H4 (cell line): ENCODE measurements around the gene USP7. TPM values are rescaled to one million over a fixed set of nuclear protein-coding genes. Genes with fewer than 3 reads are reported as not detected.

Experiments
- DNase-seq: peaks from one replicate; pipeline ENCODE4 v3.0.0-alpha.2; 2015; ENCODE audit warnings: low spot score
- total RNA-seq: library from RNA; depleted of rRNA; stranded (reverse); fragments of >200 nt; shearing (Covaris generic); gene quantifications from 2 replicates; pipeline ENCODE4 v1.2.3, GENCODE V29; 2014

Gene USP7
- total RNA-seq, 1 experiment from 2014 or later = 33.8 TPM

GRCh38 chr16:8901320-8901861 is 62.3 kb downstream of the USP7 start:
- DNase-seq = no peak

- DNase-seq = no peak
These were observed 63.4 kb downstream of the USP7 start for GRCh38 chr16:8900343-8900742.

GRCh38 chr16:8899709-8900317 is 63.9 kb downstream of the USP7 start:
- DNase-seq = no peak

- no peak for DNase-seq
These were observed 64.9 kb downstream of the USP7 start for GRCh38 chr16:8898660-8899318.

GRCh38 chr16:8894736-8895334 is 68.9 kb downstream of the USP7 start:
- DNase-seq = no peak

- DNase-seq = no peak
These were observed 69.6 kb downstream of the USP7 start for GRCh38 chr16:8893976-8894690.

- no peak for DNase-seq
These were observed 70.3 kb downstream of the USP7 start for GRCh38 chr16:8893426-8893825.

- no peak for DNase-seq
These were observed 71.6 kb downstream of the USP7 start for GRCh38 chr16:8892101-8892575.

- DNase-seq = no peak
These were observed 73.2 kb downstream of the USP7 start for GRCh38 chr16:8890549-8890921.

- no peak for DNase-seq
These were observed 73.7 kb downstream of the USP7 start for GRCh38 chr16:8889893-8890548.

- DNase-seq = no peak
These were observed 74.5 kb downstream of the USP7 start for GRCh38 chr16:8888951-8889892.

- DNase-seq = no peak
These were observed 75.7 kb downstream of the USP7 start for GRCh38 chr16:8887952-8888560.

- DNase-seq = no peak
These were observed 76.3 kb downstream of the USP7 start for GRCh38 chr16:8887431-8887765.

- no peak for DNase-seq
These were observed 76.9 kb downstream of the USP7 start for GRCh38 chr16:8886593-8887430.

- DNase-seq = peak; percentile 43
These were observed 77.8 kb downstream of the USP7 start for GRCh38 chr16:8885674-8886592.

- DNase-seq = no peak
These were observed 80.9 kb downstream of the USP7 start for GRCh38 chr16:8882725-8883377.

- no peak for DNase-seq
These were observed 81.6 kb downstream of the USP7 start, which contains the start of gene LITAFD for GRCh38 chr16:8882041-8882617. Gene LITAFD (plus strand): TSS chr16:8882351. CDS start chr16:8884356, 2,005 bp downstream.
